Measurements from ENCODE around the gene CSNK1G2. TPM values are rescaled to one million over a fixed set of nuclear protein-coding genes. Genes with fewer than 3 reads are reported as not detected.

The CSNK1G2 gene
- total RNA-seq, 2 donors from 2014 or later, result 29.0 to 35.8 TPM

DNA sequence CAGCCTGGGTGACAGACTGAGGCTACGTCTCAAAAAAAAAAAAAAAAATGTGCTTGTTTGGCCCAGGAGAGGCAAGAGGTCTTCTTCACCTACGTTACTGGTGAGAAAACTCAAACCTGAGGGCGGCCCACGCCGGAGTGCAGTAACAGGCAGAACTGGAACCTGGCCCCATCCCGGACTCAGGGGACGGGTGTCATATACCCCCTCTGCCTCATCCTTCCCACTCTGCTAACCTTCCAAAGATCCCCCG lies 36.2 kb upstream of the CSNK1G2 start:
- Histone ChIP-seq H3K9me3 (no peaks in the 10 kb centered on the region), H3K36me3 (no peaks in the 10 kb centered on the region), H3K4me3 (peak overlapping the region in 1 of 2 donors; percentile 68), H3K27ac (peak overlapping the region; percentile 41 to 66), H3K27me3 (no peaks in the 10 kb centered on the region), H3K4me1 (peaks cover 0 to 24% of the 10 kb centered on the region in 2 donors)
- no peak for DNase-seq (ENCODE audit: low spot score)
- TF ChIP-seq, protein P1, sequence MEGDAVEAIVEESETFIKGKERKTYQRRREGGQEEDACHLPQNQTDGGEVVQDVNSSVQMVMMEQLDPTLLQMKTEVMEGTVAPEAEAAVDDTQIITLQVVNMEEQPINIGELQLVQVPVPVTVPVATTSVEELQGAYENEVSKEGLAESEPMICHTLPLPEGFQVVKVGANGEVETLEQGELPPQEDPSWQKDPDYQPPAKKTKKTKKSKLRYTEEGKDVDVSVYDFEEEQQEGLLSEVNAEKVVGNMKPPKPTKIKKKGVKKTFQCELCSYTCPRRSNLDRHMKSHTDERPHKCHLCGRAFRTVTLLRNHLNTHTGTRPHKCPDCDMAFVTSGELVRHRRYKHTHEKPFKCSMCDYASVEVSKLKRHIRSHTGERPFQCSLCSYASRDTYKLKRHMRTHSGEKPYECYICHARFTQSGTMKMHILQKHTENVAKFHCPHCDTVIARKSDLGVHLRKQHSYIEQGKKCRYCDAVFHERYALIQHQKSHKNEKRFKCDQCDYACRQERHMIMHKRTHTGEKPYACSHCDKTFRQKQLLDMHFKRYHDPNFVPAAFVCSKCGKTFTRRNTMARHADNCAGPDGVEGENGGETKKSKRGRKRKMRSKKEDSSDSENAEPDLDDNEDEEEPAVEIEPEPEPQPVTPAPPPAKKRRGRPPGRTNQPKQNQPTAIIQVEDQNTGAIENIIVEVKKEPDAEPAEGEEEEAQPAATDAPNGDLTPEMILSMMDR (IDR thresholded peaks at IDR 0.05), result no peak

DNA sequence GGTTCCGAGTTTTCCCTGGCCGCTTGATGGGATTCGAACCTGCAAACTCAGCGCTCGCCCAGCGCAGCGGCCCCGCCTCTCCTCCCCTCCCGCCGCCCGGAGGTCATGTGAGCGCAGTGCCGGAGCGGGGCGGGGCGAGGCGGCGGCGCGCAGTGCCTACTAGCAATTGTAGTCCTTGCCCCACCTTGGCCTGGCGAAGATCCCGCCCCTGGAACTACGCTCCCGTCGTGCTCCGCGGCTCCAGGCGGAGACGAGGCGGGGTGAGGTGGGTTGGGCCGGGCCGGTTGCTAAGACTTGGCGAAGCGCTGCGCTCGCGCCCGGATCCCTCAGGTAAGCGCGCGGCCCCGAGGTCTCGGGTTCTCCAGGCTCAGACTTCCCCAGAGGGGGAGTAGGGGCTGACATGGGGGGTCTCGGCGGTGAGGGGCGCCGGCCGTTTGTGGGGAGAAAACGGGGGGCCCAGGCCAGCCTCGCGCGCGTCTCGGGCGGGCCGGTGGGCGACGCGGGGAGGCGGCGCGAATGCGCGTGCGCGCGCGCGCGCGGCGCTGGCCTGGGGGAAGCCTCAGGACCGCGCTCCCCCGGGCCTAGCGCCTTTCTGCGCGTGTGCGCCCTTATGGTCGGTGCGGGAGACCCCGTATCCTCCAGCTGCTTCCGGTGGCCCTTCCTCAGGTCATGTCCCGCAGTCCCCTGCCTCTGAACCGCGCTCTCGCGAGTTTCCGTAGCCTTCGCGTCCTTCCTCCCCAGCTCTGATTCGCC lies 35.7 kb upstream of the CSNK1G2 start, which contains the start of the genes ADAT3 and SCAMP4:
Gene ADAT3 (plus strand): TSS at position 290 of the 753 bp plus-strand sequence. CDS start 6,649 bp downstream, outside the sequence.
Gene SCAMP4 (plus strand): TSS at position 290 of the 753 bp plus-strand sequence. CDS start 9,621 bp downstream, outside the sequence.
- no peaks in the 10 kb centered on the region for H3K36me3 ChIP-seq
- DNase-seq (ENCODE audit: low spot score), result peak; percentile 97
- H3K4me3 ChIP-seq, result peak within 1 kb of the TSS; percentile 59 to 68
- peaks cover 0 to 24% of the 10 kb centered on the region in 2 donors for H3K4me1 ChIP-seq
- peak within 1 kb of the TSS; percentile 76 to 79 for H3K27ac ChIP-seq
- TF ChIP-seq, protein P1 (IDR thresholded peaks at IDR 0.05), result no peak
- H3K9me3 ChIP-seq, result no peaks in the 10 kb centered on the region
- H3K27me3 ChIP-seq, result no peaks in the 10 kb centered on the region

DNA sequence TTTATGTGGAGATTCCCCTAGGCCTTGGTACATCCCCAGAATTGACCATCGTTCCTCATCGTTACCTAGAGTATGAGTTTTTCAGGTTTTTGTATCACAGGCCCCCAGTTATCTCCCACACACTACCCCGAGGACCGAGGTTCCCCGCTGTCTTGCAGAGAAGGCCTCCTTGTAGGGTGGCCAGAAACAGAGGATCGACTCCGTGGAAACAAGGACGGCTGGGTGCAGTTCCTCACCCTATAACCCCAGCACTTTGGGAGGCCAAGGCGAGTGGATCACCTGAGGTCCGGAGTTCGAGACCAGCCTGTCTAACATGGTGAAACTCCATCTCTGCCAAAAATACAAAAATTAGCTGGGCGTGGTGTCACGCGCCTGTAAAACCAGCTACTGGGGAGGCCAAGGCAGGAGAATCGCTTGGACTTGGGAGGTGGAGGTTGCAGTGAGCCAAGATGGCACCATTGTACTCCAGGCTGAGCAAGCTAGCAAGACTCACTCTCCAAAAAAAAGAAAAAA lies 35.1 kb upstream of the CSNK1G2 start:
- Histone ChIP-seq H3K36me3 (no peaks in the 10 kb centered on the region), H3K4me1 (peaks cover 0 to 24% of the 10 kb centered on the region in 2 donors), H3K27me3 (no peaks in the 10 kb centered on the region), H3K4me3 (peak overlapping the region; percentile 59 to 68), H3K27ac (peak overlapping the region; percentile 76 to 79), H3K9me3 (no peaks in the 10 kb centered on the region)
- DNase-seq (ENCODE audit: low spot score), result no peak
- TF ChIP-seq, protein P1 (IDR thresholded peaks at IDR 0.05), result no peak

DNA sequence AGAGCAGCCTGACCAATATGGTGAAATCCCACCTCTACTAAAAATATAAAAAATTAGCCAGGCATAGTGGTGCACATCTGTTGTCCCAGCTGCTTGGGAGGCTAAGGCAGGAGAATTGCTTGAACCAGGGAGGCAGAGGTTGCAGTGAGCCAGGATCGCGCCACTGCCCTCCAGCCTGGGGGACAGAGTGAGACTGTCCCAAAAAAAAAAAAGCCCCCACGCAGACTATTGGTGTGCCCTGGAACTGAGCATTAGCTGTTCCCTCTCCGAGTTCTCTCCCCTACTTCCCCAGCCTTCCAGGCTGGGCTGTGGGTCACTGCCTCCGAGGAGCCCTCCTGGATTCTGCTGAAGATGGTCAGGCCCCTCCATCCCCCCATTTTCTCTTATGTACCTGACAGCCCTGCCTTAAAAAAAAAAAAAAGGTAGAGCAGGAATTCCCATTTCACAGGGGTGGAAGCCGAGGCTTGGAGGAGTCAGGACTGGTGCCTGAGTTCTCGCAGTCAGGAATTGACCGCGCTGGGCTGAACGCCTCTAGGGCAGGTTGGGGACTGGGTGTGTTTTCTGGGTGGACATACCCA lies 33.9 kb upstream of the CSNK1G2 start:
- Histone ChIP-seq H3K4me3 (no peak overlapping the region), H3K4me1 (peaks cover 0 to 24% of the 10 kb centered on the region in 2 donors), H3K9me3 (no peaks in the 10 kb centered on the region), H3K27ac (no peak overlapping the region), H3K36me3 (no peaks in the 10 kb centered on the region), H3K27me3 (no peaks in the 10 kb centered on the region)
- DNase-seq (ENCODE audit: low spot score), result no peak
- TF ChIP-seq, protein P1 (IDR thresholded peaks at IDR 0.05), result no peak

DNA sequence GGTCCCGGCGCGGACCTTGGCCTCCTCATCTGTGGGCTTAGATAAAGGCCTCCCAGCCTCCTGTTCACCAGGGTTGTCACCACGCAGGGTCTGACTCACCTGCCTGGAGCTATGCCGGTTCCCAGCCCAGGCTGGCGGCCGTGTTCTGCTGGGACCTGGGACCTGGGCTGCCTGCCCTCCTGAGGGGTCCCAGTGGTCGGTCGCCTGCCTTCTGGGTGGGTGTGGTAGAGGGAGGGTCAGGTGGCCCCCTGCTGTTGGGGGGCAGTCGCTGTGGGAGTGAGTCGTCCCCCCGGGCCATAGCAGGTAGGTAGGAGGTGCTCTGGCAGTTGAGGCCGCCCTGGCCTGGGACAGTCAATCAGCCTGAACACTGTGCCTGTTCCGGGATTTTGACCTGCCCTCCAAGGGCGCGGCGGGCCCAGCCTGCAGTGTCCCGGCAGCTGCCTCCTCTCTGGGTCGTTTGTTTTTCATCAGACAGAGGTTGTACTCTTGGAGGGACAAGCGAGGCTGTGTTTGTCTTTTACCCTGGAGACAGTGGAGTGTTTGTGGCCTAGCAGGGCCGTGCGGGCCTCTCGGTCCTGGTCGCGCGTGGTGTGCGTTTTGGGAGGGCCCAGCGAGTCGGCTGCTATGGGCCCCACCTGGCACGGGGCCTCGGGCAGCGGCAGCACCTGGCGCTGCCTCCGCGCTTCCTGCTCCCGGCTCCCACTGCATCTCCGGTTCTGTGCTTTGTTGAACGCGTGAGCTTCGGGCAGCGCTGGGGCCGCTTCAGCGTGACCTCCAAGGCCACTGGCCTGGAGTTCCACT lies 33.2 kb upstream of the CSNK1G2 start:
- Histone ChIP-seq H3K4me1 (peaks cover 0 to 24% of the 10 kb centered on the region in 2 donors), H3K4me3 (no peak overlapping the region), H3K27me3 (no peaks in the 10 kb centered on the region), H3K36me3 (peaks cover 2% of the 10 kb centered on the region), H3K9me3 (no peaks in the 10 kb centered on the region), H3K27ac (no peak overlapping the region)
- DNase-seq (ENCODE audit: low spot score), result no peak
- TF ChIP-seq, protein P1 (IDR thresholded peaks at IDR 0.05), result no peak

Data from right atrium auricular region (tissue), 2 donors.